ENCODE results near the gene FANCM. TPM values are rescaled to one million over a fixed set of nuclear protein-coding genes. Genes with fewer than 3 reads are reported as not detected.

FANCM gene
- total RNA-seq, 4 donors from 2014 or later, result 4.2 to 15.7 (median 7.6) TPM

- Histone ChIP-seq H3K27ac (peak overlapping the region; percentile 14 to 68 (median 42)), H3K4me3 (replicated peaks in 1 of 3) (no peak overlapping the region)
- intact Hi-C loops (cut with DNase I), result loop anchor here (10.0 kb wide), 1 partner anchor 115 kb away; the partner anchor contains the start of genes FANCM and FKBP3
Observed at GRCh38 chr14:45249856-45250575, 114.3 kb downstream of the FANCM start.

More at GRCh38 chr14:45249856-45250575, 114.3 kb downstream of the FANCM start:
- Histone ChIP-seq H3K27me3 (no peaks in the 10 kb centered on the region), H3K4me1 (peaks cover 0 to 5% of the 10 kb centered on the region in 2 donors), H3K36me3 (no peaks in the 10 kb centered on the region), H3K9me3 (no peaks in the 10 kb centered on the region)
- DNase-seq, result no peak
- TF ChIP-seq, protein P1, sequence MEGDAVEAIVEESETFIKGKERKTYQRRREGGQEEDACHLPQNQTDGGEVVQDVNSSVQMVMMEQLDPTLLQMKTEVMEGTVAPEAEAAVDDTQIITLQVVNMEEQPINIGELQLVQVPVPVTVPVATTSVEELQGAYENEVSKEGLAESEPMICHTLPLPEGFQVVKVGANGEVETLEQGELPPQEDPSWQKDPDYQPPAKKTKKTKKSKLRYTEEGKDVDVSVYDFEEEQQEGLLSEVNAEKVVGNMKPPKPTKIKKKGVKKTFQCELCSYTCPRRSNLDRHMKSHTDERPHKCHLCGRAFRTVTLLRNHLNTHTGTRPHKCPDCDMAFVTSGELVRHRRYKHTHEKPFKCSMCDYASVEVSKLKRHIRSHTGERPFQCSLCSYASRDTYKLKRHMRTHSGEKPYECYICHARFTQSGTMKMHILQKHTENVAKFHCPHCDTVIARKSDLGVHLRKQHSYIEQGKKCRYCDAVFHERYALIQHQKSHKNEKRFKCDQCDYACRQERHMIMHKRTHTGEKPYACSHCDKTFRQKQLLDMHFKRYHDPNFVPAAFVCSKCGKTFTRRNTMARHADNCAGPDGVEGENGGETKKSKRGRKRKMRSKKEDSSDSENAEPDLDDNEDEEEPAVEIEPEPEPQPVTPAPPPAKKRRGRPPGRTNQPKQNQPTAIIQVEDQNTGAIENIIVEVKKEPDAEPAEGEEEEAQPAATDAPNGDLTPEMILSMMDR (IDR thresholded peaks at IDR 0.05), result no peak
- no peak for TF ChIP-seq POLR2A (IDR thresholded peaks at IDR 0.05)
- 48 to 59% methylated on average over 5 of the region's 5 CpGs for WGBS, 2 donors

Small RNAs within 50 kb of the gene (small RNA-seq; reads per million reads assigned to genes)
- gene RF00151 (not detected), gene SNORD127 (11,570 reads per million, percentile 100 among the genes with 10 or more reads in this experiment)

Other genes starting within 250 kb of the FANCM start
- 10 to 100 TPM; 12.0 to 21.0 (median 13.3) TPM for gene KLHL28, start 174.0 kb upstream of the FANCM start, total RNA-seq
- gene TOGARAM1, start 173.7 kb upstream of the FANCM start, total RNA-seq, result 10 to 100 TPM; 30.3 to 54.8 (median 36.2) TPM
- gene PRPF39, start 51.8 kb upstream of the FANCM start, total RNA-seq, result 10 to 100 TPM; 33.2 to 47.0 (median 37.6) TPM
- gene FKBP3, start 1.4 kb upstream of the FANCM start, total RNA-seq, result 10 to 100 TPM; 12.3 to 45.1 (median 40.9) TPM
- 10 to 100 TPM; 26.5 to 44.9 (median 34.7) TPM for gene MIS18BP1, start 117.3 kb downstream of the FANCM start, total RNA-seq